Ishikawa (cell line): ENCODE measurements around the gene NUP210.

Experiments used
- CEBPB ChIP-seq: IDR thresholded peaks from 2 replicates; pipeline ENCODE4 v1.6.1; 2012
- CREB1 ChIP-seq: IDR thresholded peaks from 2 replicates; pipeline ENCODE4 v1.6.1; 2012; ENCODE audit warnings: low read depth
- EGR1 ChIP-seq: IDR thresholded peaks from 2 replicates; pipeline ENCODE4 v1.6.1; 2012
- EP300 ChIP-seq: IDR thresholded peaks from 2 replicates; pipeline ENCODE4 v1.6.1; 2012; ENCODE audit warnings: borderline replicate concordance
- FOXM1 ChIP-seq: IDR thresholded peaks from 2 replicates; pipeline ENCODE4 v1.6.1; 2012; ENCODE audit warnings: low read depth, borderline replicate concordance
- MAX ChIP-seq: IDR thresholded peaks from 2 replicates; pipeline ENCODE4 v1.6.1; 2012
- NFIC ChIP-seq: IDR thresholded peaks from 2 replicates; pipeline ENCODE4 v1.6.1; 2012
- RAD21 ChIP-seq: IDR thresholded peaks from 2 replicates; pipeline ENCODE4 v1.6.1; 2012; ENCODE audit warnings: low read depth
- TAF1 ChIP-seq: IDR thresholded peaks from 2 replicates; pipeline ENCODE4 v1.6.1; 2012; ENCODE audit warnings: low read depth, mild to moderate bottlenecking
- TCF12 ChIP-seq: IDR thresholded peaks from 2 replicates; pipeline ENCODE4 v1.6.1; 2012; ENCODE audit warnings: low read depth
- TEAD4 ChIP-seq: IDR thresholded peaks from 2 replicates; pipeline ENCODE4 v1.6.1; 2012
- YY1 ChIP-seq: IDR thresholded peaks from 2 replicates; pipeline ENCODE4 v1.6.1; 2012; ENCODE audit warnings: low read depth
- ZBTB7A ChIP-seq: IDR thresholded peaks from 2 replicates; pipeline ENCODE4 v1.6.1; 2012; ENCODE audit warnings: low read depth
- TF ChIP-seq, protein P1 (sequence below): IDR thresholded peaks from 2 replicates; pipeline ENCODE4 v1.6.1; 2012
- TF ChIP-seq, protein P2 (sequence below): IDR thresholded peaks from 2 replicates; pipeline ENCODE4 v1.6.1; 2012; ENCODE audit warnings: low read depth, mild to moderate bottlenecking

The NUP210 gene

GRCh38 chr3:13316603-13317002 is 103.5 kb downstream of the NUP210 start:
- TF ChIP-seq MAX: no peak
- no peak for TF ChIP-seq RAD21
- no peak for TF ChIP-seq TAF1

DNA sequence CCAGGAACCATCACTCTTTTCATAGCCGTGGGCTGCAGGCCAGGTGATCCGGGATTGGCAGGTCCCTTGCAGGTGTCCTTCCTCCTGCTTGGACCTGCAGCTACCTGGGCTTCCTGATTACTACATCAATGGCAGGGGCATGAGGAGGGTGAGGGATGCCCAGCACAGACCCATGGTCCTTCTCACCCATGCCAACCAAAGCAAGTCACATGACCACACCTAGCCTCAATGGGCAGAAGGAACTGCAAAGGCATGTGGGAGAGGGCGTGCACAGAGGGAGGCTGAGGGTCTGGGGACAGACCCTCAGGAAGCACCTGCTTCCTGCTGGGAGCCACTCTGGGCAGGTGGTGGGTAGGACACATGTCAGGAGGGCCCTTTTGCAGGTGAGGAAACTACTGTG is 105.2 kb downstream of the NUP210 start:
- TF ChIP-seq, protein P1, sequence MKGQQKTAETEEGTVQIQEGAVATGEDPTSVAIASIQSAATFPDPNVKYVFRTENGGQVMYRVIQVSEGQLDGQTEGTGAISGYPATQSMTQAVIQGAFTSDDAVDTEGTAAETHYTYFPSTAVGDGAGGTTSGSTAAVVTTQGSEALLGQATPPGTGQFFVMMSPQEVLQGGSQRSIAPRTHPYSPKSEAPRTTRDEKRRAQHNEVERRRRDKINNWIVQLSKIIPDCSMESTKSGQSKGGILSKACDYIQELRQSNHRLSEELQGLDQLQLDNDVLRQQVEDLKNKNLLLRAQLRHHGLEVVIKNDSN: 0 out of 2 replicates have a peak, but pooled peaks have one; percentile 20
- TF ChIP-seq EGR1: no peak

DNA sequence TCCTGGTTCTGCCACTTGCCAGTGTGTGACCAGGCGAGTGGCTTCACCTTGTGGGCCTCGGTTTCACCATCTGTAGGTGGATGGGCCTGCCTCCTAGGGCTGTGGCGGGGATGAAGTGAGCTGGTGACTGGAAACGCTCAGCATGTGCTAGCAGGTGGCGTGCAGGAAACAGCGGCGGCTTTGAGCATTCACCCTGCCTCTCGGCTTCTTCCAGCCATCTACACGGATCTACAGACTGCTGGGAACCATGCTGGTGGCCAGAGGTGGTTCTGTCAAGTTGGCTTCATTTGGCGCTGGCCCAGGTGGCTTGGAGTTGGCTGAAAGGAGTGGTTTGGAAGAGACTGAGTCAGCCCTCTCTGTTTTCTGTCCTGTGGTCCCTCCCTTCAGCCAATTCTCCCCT is 106.3 kb downstream of the NUP210 start:
- TF ChIP-seq EP300: no peak
- no peak for TF ChIP-seq EGR1
- no peak for TF ChIP-seq TAF1
- no peak for TF ChIP-seq NFIC
- TF ChIP-seq YY1: no peak
- TF ChIP-seq, protein P2, sequence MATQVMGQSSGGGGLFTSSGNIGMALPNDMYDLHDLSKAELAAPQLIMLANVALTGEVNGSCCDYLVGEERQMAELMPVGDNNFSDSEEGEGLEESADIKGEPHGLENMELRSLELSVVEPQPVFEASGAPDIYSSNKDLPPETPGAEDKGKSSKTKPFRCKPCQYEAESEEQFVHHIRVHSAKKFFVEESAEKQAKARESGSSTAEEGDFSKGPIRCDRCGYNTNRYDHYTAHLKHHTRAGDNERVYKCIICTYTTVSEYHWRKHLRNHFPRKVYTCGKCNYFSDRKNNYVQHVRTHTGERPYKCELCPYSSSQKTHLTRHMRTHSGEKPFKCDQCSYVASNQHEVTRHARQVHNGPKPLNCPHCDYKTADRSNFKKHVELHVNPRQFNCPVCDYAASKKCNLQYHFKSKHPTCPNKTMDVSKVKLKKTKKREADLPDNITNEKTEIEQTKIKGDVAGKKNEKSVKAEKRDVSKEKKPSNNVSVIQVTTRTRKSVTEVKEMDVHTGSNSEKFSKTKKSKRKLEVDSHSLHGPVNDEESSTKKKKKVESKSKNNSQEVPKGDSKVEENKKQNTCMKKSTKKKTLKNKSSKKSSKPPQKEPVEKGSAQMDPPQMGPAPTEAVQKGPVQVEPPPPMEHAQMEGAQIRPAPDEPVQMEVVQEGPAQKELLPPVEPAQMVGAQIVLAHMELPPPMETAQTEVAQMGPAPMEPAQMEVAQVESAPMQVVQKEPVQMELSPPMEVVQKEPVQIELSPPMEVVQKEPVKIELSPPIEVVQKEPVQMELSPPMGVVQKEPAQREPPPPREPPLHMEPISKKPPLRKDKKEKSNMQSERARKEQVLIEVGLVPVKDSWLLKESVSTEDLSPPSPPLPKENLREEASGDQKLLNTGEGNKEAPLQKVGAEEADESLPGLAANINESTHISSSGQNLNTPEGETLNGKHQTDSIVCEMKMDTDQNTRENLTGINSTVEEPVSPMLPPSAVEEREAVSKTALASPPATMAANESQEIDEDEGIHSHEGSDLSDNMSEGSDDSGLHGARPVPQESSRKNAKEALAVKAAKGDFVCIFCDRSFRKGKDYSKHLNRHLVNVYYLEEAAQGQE: no peak
- TF ChIP-seq, protein P1: no peak
- no peak for TF ChIP-seq TCF12
- TF ChIP-seq CREB1: no peak
- no peak for TF ChIP-seq TEAD4
- TF ChIP-seq ZBTB7A: no peak
- TF ChIP-seq RAD21: no peak
- TF ChIP-seq FOXM1: no peak
- no peak for TF ChIP-seq MAX
- TF ChIP-seq CEBPB: no peak

GRCh38 chr3:13309004-13309403 is 111.1 kb downstream of the NUP210 start:
- TF ChIP-seq FOXM1: no peak

DNA sequence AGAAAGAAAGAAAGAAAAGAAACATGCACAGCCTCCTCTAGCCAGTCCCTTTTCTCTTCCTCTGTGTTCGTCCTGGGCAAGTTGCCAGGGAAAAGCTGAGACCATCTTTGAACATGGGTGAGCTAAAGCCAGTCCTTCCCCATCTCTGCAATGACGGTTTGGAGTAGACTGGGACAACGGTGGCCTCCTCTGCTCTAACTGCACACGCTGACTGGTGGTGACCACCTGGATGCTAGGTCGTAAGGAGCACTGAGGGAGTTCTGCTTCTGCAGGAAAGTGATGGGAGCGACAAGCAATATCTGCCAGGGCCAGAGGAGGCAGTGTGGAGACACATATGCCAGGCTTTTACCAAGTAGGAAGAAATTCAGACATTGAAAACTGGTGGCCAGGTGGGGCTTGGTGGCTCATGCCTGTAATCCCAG is 111.7 kb downstream of the NUP210 start:
- no peak for TF ChIP-seq TCF12
- TF ChIP-seq CEBPB: no peak
- TF ChIP-seq, protein P2: no peak
- TF ChIP-seq CREB1: no peak
- TF ChIP-seq YY1: no peak
- TF ChIP-seq, protein P1: no peak
- TF ChIP-seq RAD21: peak; percentile 63
- no peak for TF ChIP-seq FOXM1
- TF ChIP-seq ZBTB7A: no peak
- no peak for TF ChIP-seq MAX
- TF ChIP-seq NFIC: peak; percentile 27; the same call in 1 of the 2 replicates
- no peak for TF ChIP-seq EGR1

GRCh38 chr3:13307041-13307440 is 113.1 kb downstream of the NUP210 start:
- TF ChIP-seq YY1 (no peak), RAD21 (no peak), FOXM1 (no peak), TCF12 (no peak), MAX (no peak), NFIC (no peak), CEBPB (no peak), TEAD4 (no peak), TAF1 (no peak), CREB1 (no peak), EGR1 (no peak), EP300 (no peak), ZBTB7A (no peak)
- TF ChIP-seq, protein P2: no peak
- TF ChIP-seq, protein P1: no peak
